Prostate gland (tissue), 2 donors: ENCODE results near the gene FOXR1. TPM values are rescaled to one million over a fixed set of nuclear protein-coding genes. Genes with fewer than 3 reads are reported as not detected.

Source experiments
- DNase-seq: peaks from one replicate; pipeline ENCODE4 v3.0.0-alpha.2; 2019; ENCODE audit warnings: low spot score
- H3K27ac ChIP-seq, 2 donors: fragments of 200-600 bp; sonication (generic); 2 replicates each; pipeline ENCODE4 v1.5.1; 2017 to 2019
- H3K27me3 ChIP-seq: fragments of 200-600 bp; sonication (generic); replicated peaks from 2 replicates; pipeline ENCODE4 v1.5.1; 2019; ENCODE audit not compliant: insufficient read depth
- H3K36me3 ChIP-seq, 2 donors: fragments of 200-600 bp; sonication (generic); 1 replicate in 1 of 2; 2 replicates in 1 of 2; pipeline versions ENCODE4 v1.5.1 to v1.8.1; 2017 to 2019
- H3K4me1 ChIP-seq: fragments of 200-600 bp; sonication (generic); replicated peaks from 2 replicates; pipeline ENCODE4 v1.5.1; 2019
- H3K4me3 ChIP-seq, 2 donors: fragments of 200-600 bp; sonication (generic); 2 replicates each; pipeline ENCODE4 v1.5.1; 2017 to 2019
- H3K9me3 ChIP-seq: fragments of 200-600 bp; sonication (generic); 2 replicates; pipeline ENCODE4 v1.5.1; 2017
- CTCF ChIP-seq, 4 experiments: fragments of 200-600 bp in 2 of 4; fragments of 450-650 bp in 2 of 4; sonication (generic) in 2 of 4; IDR thresholded peaks; 1 replicate in 3 of 4; 2 replicates in 1 of 4; pipeline ENCODE4 v1.5.1; 2016 to 2019; ENCODE audit warnings: antibody characterized with exemption in 4 of 4, mild to moderate bottlenecking in 2 of 4, moderate library complexity in 2 of 4
- POLR2A ChIP-seq: fragments of 450-650 bp; IDR thresholded peaks from one replicate; pipeline ENCODE4 v1.6.1; 2016; ENCODE audit warnings: antibody characterized with exemption, mild to moderate bottlenecking
- POLR2AphosphoS5 ChIP-seq: sonication (generic); formaldehyde crosslinking; IDR thresholded peaks from one replicate; pipeline ENCODE4 v1.6.1; 2017; ENCODE audit warnings: antibody characterized with exemption
- WGBS: methylation state at CpG from one replicate; pipeline ENCODE4 v1.1.5; 2018; 5-methylcytosine and 5-hydroxymethylcytosine counted together
- intact Hi-C: fragments of 100-400 bp; cut with DNase I; formaldehyde crosslinking; loops from one replicate; pipeline ENCODE4 v1.14.2; 2022
- total RNA-seq, 2 donors: library from RNA; depleted of rRNA; stranded (reverse); fragments of >200 nt; gene quantifications; one replicate each; pipeline ENCODE4 v1.1.0, GENCODE V29; 2016

FOXR1 gene
- total RNA-seq, 2 donors from 2014 or later, result 1.8 TPM; not detected in 1

- intact Hi-C loops, result no loop called here
- Histone ChIP-seq H3K27me3 (no peaks in the 10 kb centered on the region), H3K36me3 (peaks cover 0 to 4% of the 10 kb centered on the region in 2 donors), H3K27ac (no peak overlapping the region), H3K9me3 (no peaks in the 10 kb centered on the region), H3K4me3 (no peak overlapping the region), H3K4me1 (peaks cover 23% of the 10 kb centered on the region)
- 88% methylated on average over 2 of the region's 2 CpGs for WGBS
- no peak for DNase-seq
- TF ChIP-seq POLR2AphosphoS5 (no peak), CTCF (IDR thresholded peaks at IDR 0.05) (no peak), POLR2A (no peak)
Observed at GRCh38 chr11:119026970-119027369, 55.4 kb downstream of the FOXR1 start.

- 93% methylated on average over 9 of the region's 9 CpGs for WGBS
- Histone ChIP-seq H3K36me3 (no peaks in the 10 kb centered on the region), H3K27ac (peak overlapping the region in 1 of 2 donors; percentile 93), H3K4me3 (no peak overlapping the region), H3K9me3 (no peaks in the 10 kb centered on the region), H3K4me1 (peaks cover 23% of the 10 kb centered on the region), H3K27me3 (no peaks in the 10 kb centered on the region)
- no peak for DNase-seq
- intact Hi-C loops, result no loop called here
- TF ChIP-seq CTCF (IDR thresholded peaks at IDR 0.05) (no peak), POLR2A (no peak), POLR2AphosphoS5 (no peak)
Observed at GRCh38 chr11:119027561-119028345, 56.2 kb downstream of the FOXR1 start.

GRCh38 chr11:119028346-119029068 is 56.9 kb downstream of the FOXR1 start:
- intact Hi-C loops, result no loop called here
- Histone ChIP-seq H3K4me3 (peak overlapping the region in 1 of 2 donors; percentile 75), H3K36me3 (no peaks in the 10 kb centered on the region), H3K9me3 (no peaks in the 10 kb centered on the region), H3K27ac (peak overlapping the region; percentile 91 to 93), H3K27me3 (no peaks in the 10 kb centered on the region), H3K4me1 (peaks cover 18% of the 10 kb centered on the region)
- no peak for TF ChIP-seq CTCF (IDR thresholded peaks at IDR 0.05)
- no peak for TF ChIP-seq POLR2A
- TF ChIP-seq POLR2AphosphoS5, result no peak
- WGBS, result 61% methylated on average over 9 of the region's 9 CpGs
- no peak for DNase-seq

- DNase-seq, result no peak
- peak overlapping the region; percentile 91 to 93 for H3K27ac ChIP-seq
- 80% methylated on average over 1 of the region's 1 CpG for WGBS
Observed at GRCh38 chr11:119029069-119029339, 57.4 kb downstream of the FOXR1 start.

More at GRCh38 chr11:119029069-119029339, 57.4 kb downstream of the FOXR1 start:
- peaks cover 17% of the 10 kb centered on the region for H3K4me1 ChIP-seq
- no peaks in the 10 kb centered on the region for H3K9me3 ChIP-seq
- H3K36me3 ChIP-seq, result no peaks in the 10 kb centered on the region
- H3K4me3 ChIP-seq, result peak overlapping the region in 1 of 2 donors; percentile 75
- TF ChIP-seq POLR2A (no peak), CTCF (IDR thresholded peaks at IDR 0.05) (no peak), POLR2AphosphoS5 (no peak)
- H3K27me3 ChIP-seq, result no peaks in the 10 kb centered on the region
- intact Hi-C loops, result no loop called here
